NK-92 (cell line): ENCODE measurements around the gene SYCP1.
"Not testable (repeated sequence)": the region's sequence is repeated elsewhere in the genome, so short reads cannot be mapped to it uniquely, and the experiment has no call there.

ENCODE experiments used
- DNase-seq: peaks from one replicate; lab custom pipeline; 2025; ENCODE audit not compliant: unreplicated experiment; lab: John Stamatoyannopoulos, UW

Gene SYCP1

DNA sequence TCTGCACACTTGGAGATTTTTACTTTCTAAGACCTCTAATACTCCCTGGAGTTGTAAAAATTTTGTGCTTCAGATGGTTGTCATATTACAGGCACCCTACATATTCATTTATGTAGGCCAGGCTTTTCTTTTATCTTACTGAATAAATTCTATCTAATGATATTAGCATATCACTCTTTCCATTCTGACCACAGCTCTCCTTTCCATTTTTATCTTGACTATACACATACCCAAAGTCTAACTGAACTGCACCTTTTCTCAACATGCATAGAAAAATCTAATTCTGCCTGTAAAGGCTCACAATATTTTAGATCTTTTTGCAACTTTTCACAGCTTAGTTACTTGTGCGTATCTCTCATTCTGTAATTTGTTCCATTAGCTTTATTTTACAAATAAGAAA, 122.2 kb downstream of the SYCP1 start:
- DNase-seq: no peak

DNA sequence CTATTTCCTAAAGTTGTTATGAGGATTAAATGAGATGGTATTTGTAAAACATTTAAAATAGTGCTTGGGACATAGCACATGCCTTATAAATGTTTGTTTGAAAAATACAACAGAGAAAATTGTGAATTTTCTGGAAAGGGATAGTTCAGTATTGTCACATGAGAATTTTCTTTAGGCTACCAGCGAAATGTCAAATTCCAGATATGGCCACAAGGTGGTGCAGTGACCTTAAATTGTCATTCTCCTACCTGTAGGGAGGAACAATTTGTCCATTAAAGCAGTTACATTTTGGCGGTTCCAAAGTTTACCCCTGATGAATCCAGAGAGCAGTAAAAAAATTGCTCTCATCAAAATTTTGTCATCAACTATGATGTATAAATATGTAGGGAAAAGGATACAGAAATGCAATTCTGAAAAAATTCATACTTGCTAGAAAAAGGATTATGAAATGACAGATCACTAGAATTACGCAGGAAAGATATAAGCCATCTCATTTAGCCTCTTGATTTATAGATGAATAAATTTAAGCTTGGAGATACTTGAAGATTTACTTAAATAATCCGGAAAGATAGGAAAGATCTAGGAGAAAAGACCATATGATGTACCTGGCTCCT, 124.7 kb downstream of the SYCP1 start:
- DNase-seq: no peak

DNA sequence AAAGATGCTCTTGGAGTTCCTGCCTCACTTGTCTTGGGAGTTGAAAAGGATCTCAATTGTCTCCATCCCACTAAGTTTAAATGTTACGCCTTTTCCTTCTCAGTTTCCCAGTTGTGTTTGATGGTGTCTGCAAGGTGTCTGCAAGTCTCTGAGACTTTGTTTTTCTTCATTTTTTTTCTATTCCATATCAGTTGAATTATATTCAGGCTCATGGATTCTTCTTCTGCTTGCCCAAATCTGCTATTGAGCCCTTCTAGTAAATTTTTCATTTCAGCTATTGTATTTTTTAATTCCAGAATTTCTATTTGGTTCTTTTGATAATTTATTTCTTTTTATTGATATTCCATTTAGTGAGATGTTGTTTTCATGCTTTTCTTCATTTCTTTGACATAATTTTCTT, 127.6 kb downstream of the SYCP1 start:
- DNase-seq: no peak

DNA sequence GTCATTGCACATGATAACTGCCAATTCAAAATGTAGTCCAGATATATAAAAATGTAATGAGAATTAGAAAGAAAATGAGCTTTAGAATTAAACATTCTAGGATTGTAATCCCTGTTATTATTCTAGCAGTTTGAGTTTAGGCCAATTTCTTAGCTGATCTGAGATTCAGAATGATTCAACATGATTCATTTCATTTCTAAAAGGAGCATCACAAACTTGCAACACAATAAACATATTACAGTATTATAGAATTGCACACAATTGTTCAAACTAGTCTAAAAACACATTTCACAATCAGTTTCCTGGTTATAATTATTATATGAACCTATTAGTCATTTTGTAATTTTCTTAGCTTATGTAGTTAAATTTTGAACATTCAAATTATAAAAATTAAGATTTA, 131.6 kb downstream of the SYCP1 start:
- DNase-seq: no peak

DNA sequence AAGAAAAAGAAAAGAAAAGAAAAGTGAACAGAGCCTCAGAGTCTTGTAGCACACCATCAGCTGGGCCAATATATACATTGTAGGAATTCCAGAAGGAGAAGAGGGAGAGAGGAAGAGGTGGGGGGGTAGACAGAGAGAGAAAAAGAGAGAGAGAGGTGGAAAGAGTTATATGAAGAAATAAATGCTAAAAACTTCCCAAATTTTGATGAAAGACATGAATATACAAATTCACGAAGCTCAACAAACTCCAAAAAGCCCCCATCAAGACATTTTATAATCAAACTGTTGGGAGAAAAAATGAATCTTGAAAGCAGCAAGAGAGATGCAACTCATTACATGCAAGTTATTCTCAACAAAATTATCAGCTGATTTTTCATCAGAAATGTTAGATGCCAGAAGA, 133.4 kb downstream of the SYCP1 start:
- DNase-seq: no peak

DNA sequence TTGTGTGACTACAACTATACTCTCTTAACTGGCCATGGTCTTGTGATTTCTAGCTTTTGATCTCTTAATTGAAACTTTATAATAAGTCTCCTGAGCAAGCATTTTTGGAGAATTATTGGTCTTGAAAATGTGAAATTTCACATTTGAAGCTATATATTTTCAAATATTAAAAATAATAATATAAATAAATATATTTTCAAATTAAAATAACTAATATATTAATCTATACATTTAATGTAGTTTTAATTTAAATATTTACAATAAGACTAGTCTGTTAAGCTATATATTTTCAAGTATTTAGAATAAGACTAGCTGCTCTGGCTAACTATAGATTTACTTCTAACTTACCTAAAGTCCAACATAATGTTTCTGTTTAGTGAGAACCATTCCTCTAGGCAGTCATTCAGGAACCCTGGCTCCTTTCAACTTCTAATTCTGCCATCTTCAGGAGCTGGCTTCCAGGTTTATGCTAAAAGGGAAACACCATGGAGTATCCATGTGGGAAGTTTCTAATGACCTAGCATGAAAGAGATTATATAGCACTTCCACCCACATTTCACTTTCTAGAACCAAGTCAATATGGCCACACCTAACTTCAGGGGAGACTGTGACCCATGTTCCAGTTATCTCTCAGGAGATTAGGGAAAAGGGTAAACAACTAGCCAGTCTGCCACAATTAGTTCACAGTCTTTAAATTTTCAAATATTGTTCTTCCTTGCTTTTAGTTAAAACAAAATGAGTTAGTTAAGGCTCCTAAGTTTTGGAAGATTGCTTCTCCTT, 143.0 kb downstream of the SYCP1 start:
- no peak for DNase-seq

DNA sequence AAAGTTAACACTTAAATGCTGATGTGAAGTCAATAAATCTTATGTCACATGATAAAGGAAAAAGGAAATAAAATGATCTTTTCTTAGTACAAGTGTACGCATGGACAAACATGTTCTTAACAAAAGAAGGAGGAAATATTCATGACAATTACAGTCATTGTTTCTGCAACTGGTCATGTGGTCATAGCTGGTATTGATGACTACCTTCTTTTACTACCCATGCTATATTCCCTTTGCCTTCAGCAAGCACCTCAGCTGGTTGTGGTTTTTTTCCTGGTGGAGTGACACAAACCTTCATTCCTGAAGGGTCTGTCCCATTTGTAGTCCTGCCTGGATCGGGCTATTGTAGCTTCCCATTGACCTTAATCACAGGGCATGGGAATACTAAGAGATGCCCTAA, 151.5 kb downstream of the SYCP1 start:
- DNase-seq: no peak

DNA sequence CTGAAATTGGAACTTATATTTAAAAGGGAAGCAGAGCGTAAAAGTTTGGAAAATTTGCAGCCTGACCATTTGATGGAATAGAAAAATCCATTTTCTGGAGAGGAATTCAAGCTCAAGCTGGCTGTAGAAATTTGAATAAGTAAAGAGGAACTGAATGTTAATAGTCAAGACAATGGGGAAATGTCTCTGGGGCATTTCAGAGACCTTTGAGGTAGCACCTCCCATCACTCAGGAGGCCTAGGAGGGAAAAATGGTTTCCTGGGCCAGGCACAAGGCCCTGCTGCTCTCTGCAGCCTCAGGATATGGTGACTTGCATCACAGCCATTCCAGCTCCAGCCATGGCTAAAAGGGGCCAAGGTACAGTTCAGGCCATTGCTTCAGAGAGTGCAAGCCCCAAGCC, 157.3 kb downstream of the SYCP1 start:
- no peak for DNase-seq

DNA sequence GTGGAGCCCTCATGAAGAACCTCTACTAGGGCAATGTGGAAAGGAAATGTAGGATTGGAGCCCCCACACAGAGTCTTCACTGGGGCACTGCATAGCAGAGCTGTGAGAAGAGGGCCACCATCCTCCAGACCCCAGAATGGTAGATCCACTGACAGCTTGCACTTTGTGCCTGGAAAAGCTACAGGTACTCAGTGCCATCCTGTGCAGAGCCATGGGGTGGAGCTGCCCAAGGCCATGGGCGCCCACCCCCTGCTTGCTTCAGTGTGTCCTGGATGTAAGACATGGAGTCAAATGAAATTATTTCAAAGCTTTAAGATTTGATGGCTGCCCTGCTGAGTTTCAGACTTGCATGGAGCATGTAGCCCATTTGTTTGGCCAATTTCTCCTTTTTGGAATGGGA, 157.8 kb downstream of the SYCP1 start:
- no peak for DNase-seq

DNA sequence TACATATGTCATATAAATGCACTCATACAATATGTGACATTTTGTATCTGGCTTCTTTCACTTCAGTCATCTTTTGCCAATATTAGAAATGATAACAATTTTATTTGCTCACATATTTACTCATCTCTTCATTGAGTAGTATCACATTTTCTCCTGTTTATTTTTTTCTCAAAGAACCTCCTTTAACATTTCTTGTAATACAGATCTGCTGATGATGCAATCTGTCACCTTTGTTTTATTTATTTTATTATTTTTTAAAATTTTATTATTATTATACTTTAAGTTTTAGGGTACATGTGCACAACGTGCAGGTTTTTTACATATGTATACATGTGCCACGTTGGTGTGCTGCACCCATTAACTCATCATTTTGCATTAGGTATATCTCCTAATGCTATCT, 159.1 kb downstream of the SYCP1 start:
- DNase-seq: no peak

DNA sequence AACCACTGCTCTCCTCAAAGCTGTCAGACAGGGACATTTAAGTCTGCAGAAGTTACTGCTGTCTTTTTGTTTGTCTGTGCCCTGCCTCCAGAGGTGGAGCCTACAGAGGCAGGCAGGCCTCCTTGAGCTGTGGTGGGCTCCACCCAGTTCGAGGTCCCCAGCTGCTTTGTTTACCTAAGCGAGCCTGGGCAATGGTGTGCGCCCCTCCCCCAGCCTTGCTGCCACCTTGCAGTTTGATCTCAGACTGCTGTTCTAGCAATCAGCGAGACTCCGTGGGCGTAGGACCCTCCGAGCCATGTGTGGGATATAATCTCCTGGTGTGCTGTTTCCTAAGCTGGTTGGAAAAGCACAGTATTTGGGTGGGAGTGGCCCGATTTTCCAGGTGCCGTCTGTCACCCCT, 164.9 kb downstream of the SYCP1 start:
- not testable (repeated sequence) for DNase-seq

DNA sequence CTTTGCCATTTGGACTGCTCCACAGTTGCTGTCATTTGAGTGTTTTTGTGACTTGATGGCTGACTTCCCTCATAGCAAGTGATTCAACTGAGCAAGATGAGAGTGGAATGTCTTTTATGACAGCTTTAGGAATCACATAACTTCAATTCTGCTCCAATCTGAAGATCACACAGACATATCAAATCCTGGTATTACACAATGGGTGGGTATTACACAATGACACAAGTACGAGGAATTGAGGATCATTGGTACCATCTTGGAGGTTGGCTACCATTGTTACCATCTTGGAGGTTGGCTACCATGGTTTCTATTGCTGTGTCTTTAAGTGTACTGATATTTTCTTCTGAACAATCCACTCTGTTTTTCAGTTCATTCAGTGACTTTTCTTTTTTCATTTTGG, 166.5 kb downstream of the SYCP1 start:
- no peak for DNase-seq

DNA sequence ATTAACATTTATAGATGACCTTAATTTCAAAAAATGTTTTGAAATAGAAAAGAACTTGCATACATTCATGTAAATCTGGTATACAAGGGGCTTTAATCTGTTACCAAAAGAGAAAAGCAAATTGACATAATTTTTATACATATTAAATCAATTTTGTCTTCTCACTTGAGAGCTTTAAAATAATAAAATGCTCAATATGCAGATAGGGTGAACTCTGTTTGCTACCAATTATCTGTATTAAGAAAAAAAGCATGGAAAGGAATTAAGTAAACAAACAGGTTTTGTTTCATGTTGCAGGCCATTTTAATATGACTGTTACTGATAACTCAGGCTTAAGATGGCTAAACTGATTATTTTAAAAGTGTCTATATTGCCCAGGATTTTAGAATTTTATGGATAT, 168.9 kb downstream of the SYCP1 start:
- DNase-seq: no peak

DNA sequence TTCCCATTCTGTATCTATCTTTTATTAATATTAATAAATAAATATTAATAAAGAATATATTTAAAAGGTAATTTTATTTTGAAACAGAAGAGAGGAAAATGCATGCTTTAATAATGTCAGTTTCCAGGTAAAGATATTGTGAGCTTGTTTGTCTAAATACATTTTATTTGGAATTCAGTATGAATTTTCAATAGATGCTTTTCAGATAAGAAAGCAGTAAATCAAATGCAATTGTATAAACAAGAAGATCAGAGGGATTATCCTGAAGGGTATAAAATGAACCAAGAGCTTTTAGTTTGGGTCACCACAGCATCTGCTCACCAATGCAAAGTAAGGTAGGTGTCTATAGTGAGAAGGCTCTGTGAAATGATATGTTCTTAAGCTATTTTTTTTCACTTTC, 174.9 kb downstream of the SYCP1 start, which contains the start of gene TSHB:
Gene TSHB (plus strand): TSS at position 301 of the 400 bp plus-strand sequence. CDS start 3,537 bp downstream, outside the sequence.
- no peak for DNase-seq

DNA sequence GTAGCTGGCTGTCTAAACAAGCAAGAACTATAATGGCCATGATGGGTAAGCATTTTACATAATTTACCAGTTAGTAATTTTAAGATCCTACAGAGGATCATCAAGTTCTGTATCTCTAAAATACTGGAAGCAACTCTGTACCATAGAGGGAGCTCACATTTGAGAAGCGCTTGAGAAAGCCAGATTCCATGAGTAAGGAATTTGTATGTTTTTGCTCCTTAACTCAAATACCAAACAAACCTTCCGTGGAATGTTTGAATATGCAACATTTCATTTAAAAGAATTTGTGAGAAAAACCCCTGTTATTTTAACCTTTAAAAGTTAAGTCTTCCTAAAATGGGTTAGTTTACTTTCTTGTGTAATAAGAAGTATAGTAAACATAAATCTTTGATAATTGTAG, 176.9 kb downstream of the SYCP1 start:
- no peak for DNase-seq

DNA sequence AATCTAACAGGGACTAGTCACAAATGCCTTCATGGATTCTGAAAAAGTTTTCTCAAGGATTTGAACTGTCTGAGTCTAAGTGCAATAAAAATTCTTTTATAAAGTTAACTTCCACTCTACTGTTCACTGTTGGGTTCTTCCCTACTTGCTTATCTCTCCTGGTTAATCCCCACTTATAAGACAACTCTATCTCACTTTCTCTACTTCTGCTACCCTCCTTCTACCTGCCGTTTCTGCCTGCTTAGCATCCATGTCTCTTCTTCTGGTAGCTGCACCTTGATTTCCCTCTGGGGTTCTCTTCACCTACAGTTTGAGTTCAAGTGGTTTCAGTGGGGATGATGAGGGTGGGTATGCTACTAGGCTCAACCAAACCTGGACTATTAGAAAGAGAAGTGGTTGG, 181.0 kb downstream of the SYCP1 start:
- no peak for DNase-seq

DNA sequence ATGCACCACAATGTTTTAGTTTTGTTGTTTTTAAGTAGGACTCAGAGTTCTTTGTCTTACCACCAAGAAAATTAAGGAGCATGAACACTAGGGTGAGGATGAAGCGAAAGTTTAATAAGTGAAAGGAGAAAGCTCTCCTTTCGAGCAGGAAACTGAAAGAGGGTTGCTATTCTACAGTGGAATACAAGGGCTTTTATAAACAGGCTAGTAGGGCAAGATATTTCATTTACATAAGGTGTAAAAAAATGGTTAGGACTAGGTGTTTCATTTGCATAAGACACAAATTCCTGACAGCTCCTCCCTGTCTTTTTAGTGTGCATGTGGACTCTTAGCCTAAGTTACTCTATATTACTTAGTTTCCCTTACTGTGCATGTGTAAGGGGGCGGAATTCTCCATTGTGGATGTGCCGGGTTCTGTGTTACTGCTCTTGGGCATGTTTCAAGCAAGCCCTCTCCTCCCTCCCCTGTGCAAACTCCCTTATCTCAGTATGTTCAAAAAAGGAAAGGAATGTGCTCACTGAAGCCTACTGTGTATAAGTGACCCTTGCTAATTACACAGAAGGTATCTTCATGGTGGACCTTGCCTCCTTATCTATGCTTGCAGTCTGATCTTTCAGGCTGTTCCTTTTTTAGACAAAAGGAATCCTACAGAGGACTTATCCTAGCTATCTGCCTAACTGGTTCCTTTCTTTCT, 182.3 kb downstream of the SYCP1 start:
- DNase-seq: no peak

DNA sequence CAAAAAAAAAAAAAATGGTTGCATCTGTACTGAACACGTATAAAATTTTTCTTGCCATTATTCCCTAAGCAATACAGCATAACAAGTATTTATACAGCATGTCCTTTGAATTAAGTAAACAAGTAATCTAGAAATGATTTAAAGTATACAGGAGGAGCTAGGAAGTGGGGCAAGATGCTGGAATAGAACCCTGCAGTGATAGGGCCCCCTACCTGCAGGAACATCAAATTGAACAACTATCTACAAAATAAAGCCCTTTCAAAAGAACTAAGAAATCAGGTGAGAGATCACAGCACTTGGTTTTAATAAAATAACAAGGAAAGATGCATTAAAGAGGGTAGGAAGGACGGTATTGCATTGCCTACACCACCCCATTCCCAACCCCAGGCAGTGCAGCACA, 185.8 kb downstream of the SYCP1 start:
- DNase-seq: no peak

DNA sequence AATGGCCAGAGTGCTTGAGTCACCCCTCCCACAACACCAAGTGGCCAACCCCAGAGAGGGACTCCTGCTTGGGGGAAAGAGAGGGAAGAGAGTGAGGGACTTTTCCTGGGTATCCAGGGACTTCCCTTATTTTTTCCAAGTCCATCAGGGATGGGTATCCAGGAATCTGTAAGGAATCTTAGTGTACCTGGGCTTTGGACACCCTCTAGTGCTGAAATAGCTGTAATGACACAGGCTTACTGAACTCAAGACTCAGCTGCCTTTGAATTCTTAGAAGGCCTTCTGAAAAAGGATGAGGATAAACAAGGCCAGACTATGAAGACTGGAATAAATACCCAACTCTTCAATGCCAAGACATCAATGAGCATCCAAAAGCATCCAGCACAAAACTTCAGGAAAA, 187.0 kb downstream of the SYCP1 start:
- no peak for DNase-seq
